ENCODE data around the gene GRM7.

The GRM7 gene

DNA sequence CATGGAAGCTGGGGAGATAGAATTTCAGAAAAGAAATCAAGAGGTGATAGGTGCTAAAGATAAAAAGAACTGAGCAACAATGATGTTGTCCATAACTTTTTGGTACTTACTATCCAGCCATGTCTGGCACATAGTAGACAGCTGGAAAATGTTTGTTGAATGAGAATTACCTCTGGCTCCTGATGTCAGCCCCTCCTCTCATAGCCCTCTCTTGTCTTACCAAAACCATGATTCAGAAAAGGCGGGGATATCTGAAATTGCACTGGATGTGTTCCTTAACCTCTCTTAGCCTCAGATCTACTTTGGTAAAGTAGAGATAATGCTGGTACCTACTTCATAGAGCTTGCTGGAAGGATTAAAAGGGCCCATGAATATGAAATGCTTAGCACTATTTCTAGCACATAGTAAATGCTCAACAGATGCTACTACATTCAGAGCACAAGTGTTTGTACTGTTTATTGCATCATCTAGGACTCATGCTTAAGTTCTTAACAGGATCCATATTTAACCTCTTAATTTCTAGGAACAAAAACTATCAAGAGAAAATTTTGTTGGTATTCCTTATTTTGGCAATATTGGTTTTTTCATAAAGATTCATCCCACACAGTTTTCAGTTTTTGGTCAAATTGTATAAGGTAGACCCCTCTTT is 859.9 kb downstream of the GRM7 start:
- no peak for DNase-seq (ENCODE audit: low read depth)
- TF ChIP-seq, protein P1, sequence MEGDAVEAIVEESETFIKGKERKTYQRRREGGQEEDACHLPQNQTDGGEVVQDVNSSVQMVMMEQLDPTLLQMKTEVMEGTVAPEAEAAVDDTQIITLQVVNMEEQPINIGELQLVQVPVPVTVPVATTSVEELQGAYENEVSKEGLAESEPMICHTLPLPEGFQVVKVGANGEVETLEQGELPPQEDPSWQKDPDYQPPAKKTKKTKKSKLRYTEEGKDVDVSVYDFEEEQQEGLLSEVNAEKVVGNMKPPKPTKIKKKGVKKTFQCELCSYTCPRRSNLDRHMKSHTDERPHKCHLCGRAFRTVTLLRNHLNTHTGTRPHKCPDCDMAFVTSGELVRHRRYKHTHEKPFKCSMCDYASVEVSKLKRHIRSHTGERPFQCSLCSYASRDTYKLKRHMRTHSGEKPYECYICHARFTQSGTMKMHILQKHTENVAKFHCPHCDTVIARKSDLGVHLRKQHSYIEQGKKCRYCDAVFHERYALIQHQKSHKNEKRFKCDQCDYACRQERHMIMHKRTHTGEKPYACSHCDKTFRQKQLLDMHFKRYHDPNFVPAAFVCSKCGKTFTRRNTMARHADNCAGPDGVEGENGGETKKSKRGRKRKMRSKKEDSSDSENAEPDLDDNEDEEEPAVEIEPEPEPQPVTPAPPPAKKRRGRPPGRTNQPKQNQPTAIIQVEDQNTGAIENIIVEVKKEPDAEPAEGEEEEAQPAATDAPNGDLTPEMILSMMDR (IDR thresholded peaks at IDR 0.05; ENCODE audit: control insufficient read depth, insufficient read depth, low read depth, low read length, missing control alignments) = no peak
- H3K4me3 ChIP-seq (ENCODE audit: control insufficient read depth, low read depth, low read length) = no peak overlapping the region

DNA sequence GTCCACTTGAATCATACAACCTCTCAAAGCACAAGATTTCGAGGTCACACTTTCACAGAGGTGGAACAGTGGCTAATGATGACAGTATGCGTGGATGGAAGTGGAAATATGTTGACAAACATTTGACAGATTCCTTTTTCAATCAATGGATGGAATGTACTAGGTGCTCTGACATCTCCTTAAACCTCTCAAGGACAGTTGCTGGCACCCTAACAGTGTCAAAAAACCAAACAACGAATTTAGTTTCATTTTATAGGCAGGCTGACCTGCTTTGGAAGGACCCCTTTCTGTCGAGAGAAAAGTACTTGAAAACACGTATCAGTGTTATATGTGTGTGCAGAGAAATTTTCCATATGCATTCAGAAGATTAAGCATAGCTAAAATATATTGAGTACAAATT is 861.0 kb downstream of the GRM7 start:
- TF ChIP-seq, protein P1 (IDR thresholded peaks at IDR 0.05; ENCODE audit: control insufficient read depth, insufficient read depth, low read depth, low read length, missing control alignments) = no peak
- H3K4me3 ChIP-seq (ENCODE audit: control insufficient read depth, low read depth, low read length) = no peak overlapping the region
- DNase-seq (ENCODE audit: low read depth) = no peak

DNA sequence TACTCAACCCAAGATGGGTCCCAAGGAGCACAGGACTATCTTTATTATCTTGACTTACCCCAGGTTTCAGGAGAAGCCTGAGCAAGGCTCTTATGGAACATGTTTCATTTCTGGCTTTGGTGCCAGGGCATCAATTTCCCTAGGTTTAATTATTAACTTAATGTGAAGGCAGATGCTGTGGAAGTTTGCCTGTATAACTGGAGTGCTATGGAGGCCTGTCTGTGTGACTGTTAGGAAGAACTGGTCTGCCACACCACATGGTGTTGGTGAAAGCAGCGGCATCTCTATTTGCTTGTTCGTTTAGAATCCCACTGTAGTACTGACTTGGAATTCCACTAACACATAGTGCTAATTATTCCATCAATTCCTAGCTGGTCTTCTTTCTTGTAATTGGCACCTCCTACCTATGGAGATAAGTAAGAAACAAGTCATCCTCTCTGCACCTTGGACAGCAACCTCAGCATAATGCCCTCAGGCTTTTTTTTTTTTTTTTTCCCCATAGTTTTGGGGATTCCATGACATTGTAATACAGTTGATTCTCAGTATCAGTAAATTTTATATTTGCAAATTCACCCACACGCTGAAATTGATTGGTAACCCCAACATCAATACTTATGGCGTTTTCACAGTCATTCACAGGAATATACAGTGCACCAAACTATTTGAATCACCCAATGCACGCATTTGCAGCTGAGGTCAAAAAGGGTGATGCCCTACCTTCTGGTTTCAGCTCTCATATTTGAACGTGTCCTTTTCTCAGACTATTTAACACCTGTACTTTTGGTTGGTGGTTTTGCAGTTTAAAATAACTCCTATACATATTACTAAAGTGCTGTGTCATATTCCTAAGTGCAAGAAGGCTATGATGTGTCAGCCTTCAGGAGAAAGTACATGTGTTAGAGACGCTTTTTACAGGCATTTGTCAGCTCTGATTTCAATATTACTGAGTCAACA is 867.9 kb downstream of the GRM7 start:
- no peak for DNase-seq (ENCODE audit: low read depth)
- TF ChIP-seq, protein P1 (IDR thresholded peaks at IDR 0.05; ENCODE audit: control insufficient read depth, insufficient read depth, low read depth, low read length, missing control alignments) = no peak
- H3K4me3 ChIP-seq (ENCODE audit: control insufficient read depth, low read depth, low read length) = no peak overlapping the region

GRCh38 chr3:7733933-7734332 is 873.0 kb downstream of the GRM7 start:
- no peak for DNase-seq (ENCODE audit: low read depth)
- TF ChIP-seq, protein P1 (IDR thresholded peaks at IDR 0.05; ENCODE audit: control insufficient read depth, insufficient read depth, low read depth, low read length, missing control alignments) = no peak
- H3K4me3 ChIP-seq (ENCODE audit: control insufficient read depth, low read depth, low read length) = no peak overlapping the region

- no peak for DNase-seq (ENCODE audit: low read depth)
- TF ChIP-seq, protein P1 (IDR thresholded peaks at IDR 0.05; ENCODE audit: control insufficient read depth, insufficient read depth, low read depth, low read length, missing control alignments) = no peak
- H3K4me3 ChIP-seq (ENCODE audit: control insufficient read depth, low read depth, low read length) = no peak overlapping the region
Observed at GRCh38 chr3:7734456-7734855, 873.5 kb downstream of the GRM7 start.

GRCh38 chr3:7737263-7737662 is 876.3 kb downstream of the GRM7 start:
- DNase-seq (ENCODE audit: low read depth) = no peak
- TF ChIP-seq, protein P1 (IDR thresholded peaks at IDR 0.05; ENCODE audit: control insufficient read depth, insufficient read depth, low read depth, low read length, missing control alignments) = no peak
- no peak overlapping the region for H3K4me3 ChIP-seq (ENCODE audit: control insufficient read depth, low read depth, low read length)
